Activated T-cell treated with anti-CD3 and anti-CD28 coated beads, Interleukin-2, amount 50 U/mL, for 48 hours (primary cell): Measurements from ENCODE around the gene YIPF4.
"Not testable (repeated sequence)": the region's sequence is repeated elsewhere in the genome, so short reads cannot be mapped to it uniquely, and the experiment has no call there.

Experiments used
- DNase-seq, 2 experiments: peaks; one replicate each; pipeline ENCODE4 v3.0.0-alpha.2; 2020

YIPF4 gene

DNA sequence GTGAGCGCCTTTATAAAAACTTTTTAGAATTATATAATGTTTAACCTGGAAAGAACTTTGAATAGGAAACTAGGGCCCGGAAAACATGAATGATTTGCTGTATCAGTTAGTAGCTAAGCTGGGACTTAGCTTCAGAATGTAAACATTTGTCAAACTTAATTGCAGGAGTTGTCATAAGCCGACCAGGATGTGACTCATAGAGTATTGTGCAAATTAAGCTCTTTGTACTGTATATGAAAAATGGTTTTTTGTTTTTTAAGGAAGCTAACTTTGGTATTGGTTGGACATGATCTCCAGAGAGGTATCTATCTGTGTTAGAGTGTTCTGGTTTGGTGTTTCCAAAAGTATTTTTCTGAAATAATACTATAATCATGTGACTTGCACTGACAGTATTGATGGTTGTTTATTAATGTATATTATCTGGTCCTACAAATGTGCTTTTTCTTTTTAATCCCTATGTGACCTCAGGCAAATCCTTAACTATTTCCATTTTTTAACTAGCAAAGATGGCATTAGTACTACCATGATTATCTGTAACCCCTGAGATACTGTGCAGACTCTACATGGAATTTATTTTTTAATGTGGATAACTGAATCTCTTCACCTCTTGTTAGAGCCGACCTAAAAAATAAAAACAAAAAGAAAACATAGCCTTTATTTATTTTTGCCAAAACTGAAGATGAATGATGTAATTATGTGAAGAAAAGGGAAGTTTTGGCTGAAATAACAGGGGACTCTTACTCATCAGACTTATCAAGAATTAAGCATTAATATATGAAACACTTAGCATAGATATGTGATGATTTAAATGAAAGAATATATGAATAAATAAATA is 11.7 kb downstream of the YIPF4 start:
- DNase-seq, result no peak

DNA sequence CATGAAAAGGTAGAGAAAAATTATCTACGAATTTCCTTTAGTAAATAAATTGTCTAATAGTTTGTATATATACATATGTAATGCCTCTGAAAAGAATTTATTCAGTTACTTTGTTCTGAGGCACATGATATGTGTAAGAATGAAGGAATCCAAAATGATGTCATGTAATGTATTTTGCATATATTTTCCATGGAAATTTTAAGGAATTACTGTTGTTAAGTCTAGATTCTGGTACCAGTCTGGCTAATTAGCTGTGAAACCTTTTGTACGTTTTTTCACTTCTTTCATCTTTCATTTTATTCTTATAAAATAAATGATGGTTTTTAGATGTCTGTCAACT is 12.3 kb downstream of the YIPF4 start:
- DNase-seq, result no peak

DNA sequence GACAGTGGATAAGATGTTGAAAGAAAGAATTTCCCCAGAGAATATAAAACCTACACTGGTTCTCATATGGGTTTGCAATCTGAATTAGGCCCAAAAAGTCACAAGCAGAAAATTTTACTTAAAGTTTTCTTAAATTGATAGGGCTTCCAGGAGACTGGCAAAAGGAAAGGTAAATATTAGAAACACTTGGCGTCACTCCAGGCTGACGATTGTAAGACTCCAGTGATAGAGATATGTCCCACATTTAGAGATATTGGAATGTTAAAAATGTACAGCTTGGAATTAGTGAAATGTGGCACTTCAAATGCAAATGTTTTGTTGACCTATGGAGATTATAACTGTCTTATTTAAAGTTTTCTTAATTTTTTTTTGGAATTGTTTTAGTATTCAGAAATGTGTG is 14.0 kb downstream of the YIPF4 start:
- DNase-seq, result no peak

DNA sequence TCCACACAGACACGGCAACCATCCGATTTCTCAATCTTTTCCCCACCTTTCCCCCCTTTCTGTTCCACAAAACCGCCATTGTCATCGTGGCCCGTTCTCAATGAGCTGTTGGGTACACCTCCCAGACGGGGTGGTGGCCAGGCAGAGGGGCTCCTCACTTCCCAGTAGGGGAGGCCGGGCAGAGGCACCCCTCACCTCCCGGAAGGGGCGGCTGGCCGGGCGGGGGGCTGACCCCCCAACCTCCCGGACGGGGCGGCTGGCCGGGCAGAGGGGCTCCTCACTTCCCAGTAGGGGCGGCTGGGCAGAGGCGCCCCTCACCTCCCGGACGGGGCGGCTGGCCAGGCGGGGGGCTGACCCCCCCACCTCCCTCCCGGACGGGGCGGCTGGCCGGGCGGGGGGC is 15.8 kb downstream of the YIPF4 start:
- not testable (repeated sequence) for DNase-seq

DNA sequence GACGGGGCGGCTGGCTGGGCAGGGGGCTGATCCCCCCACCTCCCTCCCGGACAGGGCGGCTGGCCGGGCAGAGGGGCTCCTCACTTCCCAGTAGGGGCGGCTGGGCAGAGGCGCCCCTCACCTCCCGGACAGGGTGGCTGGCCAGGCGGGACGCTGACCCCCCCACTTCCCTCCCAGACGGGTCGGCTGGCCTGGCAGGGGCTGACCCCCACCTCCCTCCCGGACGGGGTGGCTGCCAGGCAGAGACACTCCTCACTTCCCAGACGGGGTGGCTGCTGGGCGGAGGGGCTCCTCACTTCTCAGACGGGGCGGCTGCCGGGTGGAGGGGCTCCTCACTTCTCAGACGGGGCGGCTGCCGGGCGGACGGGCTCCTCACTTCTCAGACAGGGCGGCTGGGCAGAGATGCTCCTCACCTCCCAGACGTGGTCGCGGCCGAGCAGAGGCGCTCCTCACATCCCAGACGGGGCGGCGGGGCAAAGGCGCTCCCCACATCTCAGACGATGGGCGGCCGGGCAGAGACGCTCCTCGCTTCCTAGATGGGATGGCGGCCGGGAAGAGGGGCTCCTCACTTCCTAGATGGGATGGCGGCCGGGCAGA is 16.4 kb downstream of the YIPF4 start:
- not testable (repeated sequence) for DNase-seq

DNA sequence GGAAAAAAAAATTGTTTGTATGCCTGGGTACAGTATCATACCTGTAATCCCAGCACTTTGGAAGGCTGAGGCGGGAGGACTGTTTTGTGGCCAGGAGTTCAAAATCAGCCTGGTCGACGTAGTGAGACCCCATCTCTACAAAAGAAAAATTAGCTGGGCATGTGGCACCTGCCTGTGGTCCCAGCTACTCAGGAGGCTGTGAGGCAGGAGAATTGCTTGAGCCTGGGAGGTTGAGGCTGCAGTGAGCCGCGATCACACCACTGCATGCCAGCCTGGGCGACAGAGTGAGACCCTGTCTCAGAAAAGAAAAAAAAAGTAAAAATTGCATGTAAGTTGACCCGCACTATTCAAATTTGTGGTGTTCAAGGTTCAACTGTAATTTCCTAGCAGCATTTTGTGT is 32.9 kb downstream of the YIPF4 start:
- DNase-seq, result no peak

DNA sequence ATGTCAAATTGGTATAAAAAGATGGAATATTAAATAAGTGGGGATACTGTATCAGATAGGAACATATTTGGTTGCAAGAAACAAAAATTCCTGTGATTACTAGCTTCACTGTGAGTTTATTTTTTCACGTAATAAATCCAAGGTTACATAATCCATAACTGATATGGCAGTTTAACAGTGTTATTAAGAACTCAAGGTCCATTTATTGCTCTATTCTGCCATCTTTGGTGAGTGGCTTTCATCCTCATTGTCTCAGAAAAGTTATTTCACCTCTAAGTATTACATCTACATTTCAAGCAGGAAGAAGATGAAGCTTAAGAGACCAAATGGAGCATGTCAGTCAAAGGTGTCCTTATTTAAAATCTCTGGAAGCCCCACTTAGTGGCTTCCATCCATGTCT is 37.2 kb downstream of the YIPF4 start:
- DNase-seq, result no peak

DNA sequence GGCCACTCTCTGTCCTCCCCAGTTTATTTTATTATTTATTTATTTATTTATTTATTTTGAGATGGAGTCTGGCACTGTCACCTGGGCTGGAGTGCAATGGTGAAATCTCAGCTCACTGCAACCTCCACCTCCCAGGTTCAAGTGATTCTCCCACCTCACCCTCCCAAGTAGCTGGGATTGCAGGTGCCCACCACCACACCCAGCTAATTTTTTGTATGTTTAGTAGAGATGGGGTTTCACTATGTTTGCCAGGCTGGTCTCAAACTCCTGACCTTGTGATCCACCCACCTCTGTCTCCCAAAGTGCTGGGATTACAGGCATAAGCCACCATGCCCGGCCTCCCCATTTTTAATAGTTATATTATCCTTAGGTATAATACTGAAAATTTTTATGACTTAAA is 51.0 kb downstream of the YIPF4 start:
- not testable (repeated sequence) for DNase-seq

DNA sequence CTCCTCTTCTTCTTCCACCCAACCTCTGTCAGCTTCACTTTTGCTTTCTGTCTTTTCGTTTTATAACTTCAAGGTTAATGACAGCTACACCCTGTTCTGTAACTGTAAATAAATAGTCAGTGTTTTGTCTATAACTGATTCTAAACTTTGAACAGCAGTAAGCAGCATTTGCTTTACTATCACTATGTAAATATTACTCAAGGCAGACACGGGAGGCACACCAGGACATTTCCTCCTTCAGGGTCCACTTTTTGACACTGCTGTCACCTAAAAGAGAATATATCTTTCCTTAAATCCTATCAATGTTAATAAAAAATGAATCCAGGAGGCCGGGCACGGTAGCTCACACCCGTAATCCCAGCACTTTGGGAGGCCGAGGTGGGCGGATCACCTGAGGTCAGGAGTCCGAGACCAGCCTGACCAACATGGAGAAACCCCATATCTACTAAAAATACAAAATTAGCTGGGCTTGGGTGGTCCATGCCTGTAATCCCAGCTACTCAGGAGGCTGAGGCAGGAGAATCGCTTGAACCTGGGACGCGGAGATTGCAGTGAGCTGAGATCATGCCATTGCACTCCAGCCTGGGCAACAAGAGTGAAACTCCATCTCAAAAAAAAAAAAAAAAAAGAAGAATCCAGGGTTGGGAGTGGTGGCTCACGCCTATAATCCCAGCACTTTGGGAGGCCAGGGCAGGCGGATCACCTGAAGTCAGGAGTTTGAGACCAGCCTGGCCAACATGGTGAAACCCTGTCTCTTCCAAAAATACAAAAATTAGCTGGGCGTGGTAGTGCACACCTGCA is 51.7 kb downstream of the YIPF4 start:
- DNase-seq, result not testable (repeated sequence)

DNA sequence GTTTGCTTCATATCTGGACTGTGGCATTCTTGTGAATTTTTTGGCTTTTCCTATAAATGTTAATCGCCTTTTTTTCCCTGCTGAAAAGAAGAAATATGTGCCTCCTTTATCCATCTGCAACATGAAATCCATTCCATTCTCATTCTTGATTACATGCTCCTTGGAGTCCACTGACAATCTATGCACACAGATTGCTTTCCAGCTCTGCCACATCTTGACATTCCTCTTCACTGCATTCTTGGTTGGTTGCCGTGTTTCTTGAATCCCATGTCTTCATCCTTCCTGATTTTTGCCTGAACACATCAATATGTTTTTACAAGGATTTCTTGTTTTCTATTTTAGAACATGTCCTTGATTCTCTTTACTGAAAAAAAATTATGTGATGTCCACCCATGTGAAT is 52.4 kb downstream of the YIPF4 start:
- DNase-seq, result no peak

DNA sequence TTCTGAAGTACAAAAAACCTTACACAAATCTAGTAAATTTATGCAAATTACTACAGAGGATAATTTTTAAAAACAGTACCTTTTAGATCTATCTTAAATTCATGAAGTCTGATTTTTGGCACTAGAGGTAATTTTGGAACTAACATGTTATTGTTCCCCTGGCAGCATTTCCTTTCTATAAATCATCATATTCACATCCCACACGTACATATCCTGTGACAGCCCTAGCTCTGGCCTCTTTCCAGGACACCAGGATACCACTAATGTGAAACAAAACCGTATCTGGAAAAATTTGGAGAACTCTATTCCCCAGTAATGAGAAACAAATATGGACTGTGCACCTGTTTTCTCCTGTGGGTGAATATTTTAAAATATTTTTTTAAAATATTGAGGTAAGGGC is 65.1 kb downstream of the YIPF4 start:
- no peak for DNase-seq

DNA sequence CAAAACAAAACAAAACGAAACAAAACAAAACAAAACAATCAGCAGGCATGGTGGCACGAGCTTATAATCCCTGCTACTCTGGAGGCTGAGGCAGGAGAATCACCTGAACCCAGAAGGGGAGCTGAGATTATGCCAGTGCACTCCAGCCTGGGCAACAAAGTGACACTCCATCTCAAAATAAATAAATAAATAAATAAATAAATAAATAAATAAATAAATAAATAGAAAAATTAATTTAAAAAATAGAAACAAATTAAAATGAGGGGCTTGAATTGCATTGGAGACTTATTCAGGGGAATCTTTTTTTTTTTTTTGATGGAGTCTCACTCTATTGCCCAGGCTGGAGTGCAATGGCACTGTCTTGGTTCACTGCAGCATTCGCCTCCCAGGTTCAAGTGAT is 73.1 kb downstream of the YIPF4 start:
- DNase-seq, result not testable (repeated sequence)

DNA sequence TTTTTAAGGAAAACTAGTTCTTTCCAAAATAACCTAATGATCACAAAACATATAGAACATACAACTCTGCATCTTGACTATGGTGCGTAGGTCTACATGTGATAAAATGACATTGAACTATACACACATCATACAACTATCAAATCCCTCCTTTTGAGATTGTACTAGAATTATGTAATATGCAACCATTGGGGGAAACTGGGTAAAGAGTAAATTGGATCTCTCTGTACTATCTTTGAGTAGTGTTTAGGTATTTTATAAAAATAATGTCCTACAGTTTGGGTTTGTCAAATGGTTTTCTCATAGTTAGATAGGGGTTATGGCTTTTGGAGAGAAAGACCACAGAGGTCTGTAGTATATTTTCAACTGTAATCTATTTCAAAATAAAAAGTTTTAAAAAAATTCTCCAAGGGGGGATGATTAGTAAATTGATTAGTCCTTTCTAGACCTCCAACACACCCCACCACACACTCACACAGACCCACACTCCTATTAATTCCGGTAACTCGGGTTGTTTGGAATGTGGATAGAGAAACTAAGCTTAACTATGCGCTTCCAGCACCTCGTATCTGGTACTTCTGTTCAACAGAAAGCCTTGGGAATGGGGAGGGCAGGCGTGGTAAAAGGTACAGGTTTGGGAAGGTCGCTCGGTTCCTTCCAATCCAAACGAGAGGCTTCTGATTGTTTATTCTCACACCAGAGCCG is 78.4 kb downstream of the YIPF4 start:
- no peak for DNase-seq

DNA sequence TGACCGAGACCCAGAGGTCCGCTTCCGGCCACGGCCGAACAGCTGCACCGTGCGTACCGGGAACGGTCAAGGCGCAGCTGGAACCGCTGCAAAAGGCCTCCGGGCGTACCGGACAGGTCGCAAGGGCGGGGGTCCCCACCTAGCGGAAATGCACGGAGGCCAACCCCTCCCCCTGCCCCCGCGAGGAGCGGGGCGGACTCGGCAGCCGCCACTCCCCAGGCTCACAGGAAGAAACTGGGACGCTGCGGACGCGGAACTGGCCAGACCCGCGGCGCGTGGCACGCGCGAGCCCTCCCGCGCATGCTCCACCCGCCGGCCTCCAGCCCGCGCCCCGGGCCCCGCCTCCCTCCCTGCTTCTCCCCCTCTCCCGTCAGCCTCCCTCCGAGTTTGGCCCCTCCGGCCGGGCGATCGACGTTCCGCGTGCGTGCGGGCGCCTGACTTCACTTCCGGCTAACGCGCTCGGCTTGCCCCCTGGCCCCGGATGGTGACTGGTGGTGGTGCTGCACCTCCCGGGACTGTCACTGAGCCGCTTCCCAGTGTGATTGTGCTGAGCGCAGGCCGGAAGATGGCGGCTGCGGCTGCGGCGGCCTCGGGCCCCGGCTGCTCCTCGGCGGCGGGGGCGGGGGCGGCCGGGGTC is 79.1 kb downstream of the YIPF4 start, which contains the start of gene BIRC6:
TSS of gene BIRC6 (plus strand) at position 343 of the 637 bp plus-strand sequence. CDS start at position 482, 139 bp downstream.
- peak; percentile 98 for DNase-seq

DNA sequence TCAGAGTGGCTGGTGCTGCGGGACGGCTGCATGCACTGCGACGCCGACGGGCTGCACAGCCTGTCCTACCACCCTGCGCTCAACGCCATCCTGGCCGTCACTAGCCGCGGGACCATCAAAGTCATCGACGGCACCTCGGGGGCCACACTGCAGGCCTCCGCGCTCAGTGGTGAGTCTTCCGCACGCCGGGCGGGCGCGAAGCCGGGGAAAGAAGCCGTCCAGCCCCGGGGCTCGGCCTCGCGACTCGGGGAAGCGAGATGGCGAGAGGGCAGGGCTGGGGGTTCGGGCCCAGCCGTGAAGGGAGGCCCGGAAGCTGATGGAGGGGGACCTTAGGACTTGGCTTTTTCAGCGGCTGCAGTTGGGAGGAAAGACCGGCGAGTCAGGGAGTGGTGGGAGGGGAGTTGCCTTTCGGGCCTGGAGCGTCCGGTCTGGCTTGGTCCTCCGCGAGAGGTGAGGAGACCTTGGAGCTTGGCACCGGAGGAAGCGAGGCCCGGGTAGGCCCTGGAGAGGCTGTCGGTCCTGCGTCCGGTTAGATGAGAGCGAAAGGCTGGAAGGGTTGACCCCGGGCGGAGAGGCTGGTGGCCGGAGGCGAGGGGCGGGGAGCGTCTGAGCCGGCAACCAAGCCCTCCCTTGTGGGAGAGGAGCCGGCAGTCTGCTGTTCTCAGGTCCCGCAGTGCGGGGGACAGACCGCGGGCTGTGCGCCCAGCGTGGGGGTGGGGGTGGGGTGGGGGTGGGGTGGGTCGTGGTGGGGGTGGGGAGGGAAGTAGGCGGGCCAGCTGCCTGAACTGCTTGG is 79.8 kb downstream of the YIPF4 start:
- DNase-seq, result peak; percentile 68 to 69

DNA sequence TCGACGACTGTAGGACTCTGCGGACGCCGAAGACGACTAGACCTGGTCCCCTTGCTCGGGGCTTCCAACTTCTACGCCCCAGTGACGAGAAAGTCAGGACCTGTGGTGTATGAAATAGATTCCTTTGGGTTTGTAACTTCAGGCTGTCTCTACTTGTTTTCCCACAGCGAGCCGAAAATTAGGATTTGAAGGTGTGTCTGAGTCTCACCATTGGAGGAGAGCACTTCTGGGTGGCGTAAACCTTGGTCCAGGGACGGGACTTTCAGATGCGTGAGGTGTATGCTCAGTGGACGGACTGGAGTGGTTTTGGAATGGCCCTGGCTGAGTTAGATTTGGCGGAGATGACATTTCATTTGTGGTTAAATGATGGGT is 80.4 kb downstream of the YIPF4 start:
- peak in 1 of 2 experiments; percentile 41 for DNase-seq

DNA sequence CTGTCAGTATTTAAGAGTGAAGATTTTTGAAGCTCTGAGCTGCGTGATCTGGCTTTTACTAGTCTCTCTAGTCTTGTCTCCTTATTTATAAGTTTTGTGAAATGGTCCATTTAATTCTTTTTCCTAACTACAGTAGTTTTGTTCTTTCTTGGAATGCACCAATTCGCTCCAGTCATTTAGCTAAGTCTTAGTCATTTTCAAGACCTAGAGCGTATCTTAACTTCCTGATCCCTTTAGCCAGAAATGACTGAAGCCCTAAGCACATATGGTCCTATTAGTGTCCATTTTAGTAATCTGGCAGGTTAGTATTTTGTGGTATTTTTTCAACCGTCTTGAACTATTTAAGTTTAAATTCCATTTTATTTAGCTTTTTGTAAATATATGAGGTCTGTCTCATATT is 82.7 kb downstream of the YIPF4 start:
- DNase-seq, result no peak

DNA sequence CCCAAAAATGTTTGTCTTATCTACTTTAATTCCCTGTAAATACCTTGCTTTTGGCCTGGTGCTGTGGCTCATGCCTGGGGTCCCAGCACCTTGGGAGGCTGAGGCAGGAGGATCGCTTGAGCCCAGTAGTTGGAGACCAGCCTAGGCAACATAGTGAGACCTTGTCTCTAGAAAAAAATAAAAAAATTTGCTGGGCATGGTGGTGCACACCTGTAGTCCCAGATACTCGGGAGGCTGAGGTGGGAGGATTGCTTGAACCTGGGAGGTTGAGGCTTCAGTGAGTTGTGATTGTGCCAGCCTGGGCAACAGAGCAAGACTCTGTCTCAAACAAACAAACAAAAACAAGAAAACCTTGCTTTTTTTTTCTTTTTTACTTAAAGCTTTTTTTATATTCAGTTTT is 85.3 kb downstream of the YIPF4 start:
- DNase-seq, result not testable (repeated sequence)

DNA sequence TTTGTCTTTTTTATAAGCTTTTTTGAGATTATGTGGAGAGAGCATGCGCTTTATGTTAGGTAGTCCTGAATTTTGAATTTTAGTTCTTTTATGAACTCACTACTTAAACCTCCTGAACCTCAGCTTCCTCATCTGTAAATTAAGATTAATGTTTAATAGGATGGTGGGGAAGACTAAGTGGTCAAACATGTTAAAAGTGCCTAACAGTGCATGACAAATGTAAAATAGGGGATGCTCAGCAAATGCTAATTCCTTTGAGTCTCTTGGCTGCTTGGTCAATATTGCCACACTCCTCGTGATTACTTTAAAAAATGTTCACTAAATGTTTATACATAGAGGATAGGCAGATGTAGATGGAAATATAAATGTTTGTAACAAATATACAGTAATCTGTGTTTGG is 85.9 kb downstream of the YIPF4 start:
- DNase-seq, result no peak

DNA sequence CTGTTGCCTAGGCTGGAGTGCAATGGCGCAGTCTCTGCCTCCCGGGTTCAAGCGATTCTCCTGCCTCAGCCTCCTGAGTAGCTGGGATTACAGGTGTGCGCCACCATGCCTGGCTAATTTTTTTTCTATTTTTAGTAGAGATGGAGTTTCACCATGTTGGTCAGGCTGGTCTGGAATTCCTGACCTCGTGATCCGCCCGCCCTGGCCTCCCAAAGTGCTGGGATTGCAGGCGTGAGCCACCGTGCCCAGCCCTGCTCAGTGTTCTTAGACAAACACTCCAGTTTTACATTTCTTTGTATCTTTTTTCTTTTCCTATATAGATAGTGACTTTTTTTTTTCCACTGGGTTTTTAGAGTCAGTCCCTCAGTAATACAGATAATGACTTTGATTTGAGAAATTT is 86.6 kb downstream of the YIPF4 start:
- DNase-seq, result not testable (repeated sequence)

DNA sequence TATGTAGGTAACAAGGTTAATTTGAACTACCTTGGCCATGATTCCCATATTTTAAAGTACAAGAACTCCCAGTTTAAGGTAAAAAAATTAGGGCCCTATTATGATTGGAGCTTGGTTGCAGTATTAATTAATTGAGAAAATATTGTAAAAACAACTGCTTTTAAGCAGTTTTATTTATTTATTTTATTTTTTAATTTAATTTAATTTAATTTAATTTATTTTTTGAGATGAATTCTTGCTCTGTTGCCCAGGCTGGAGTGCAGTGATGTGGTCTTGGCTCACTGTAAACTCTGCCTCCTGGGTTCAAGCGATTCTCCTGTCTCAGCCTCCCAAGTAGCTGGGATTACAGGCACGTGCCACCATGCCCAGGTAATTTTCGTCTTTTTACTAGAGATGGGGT is 88.0 kb downstream of the YIPF4 start:
- not testable (repeated sequence) for DNase-seq
